ENCODE data around the gene NLRP1.
A peak's percentile ranks its signal among the peaks of the same experiment; 100 is the strongest.

Gene NLRP1

DNA sequence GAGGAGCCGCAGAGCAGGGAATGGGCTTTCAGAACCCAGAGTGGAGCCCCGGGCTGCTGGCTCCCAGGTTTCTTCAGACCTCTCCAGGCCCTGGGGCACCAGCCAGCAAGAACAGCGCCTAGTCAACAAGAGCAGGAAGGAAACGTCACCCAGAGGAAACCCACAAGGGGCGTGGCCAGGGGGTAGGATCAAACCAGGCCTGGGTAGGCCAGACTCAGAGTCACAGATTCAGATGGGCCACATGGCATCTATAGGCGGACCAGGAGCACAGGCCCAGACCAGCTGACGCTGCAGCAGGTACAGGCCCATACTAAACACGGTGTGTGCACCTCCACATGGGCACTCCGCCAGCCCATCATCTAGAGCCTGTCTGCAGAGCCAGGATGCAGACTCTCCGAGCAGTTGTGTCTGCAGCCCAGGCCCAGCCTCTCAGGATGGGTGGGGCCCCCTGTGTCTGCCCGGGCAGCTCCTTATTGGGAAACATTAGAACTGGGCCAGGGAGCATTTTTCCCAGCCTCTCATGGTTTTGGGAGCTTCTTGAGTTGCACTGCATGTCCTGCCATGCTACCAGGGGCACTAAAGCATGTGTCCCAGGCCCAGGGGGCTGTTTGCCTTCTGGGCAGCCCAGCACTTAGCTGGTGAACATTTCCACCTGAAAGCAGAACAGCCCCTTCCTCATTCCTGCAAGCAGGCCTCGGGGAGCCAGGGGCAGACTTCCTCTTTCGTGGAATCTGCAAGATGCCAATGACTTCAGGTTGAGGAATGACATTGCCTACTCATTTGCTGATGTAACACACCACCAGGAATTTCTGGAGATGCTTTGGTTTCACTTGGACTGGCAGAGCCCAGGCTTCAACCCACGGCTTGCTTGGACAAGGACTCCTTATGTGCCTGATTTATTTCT lies at the start of gene NLRP1:
Gene NLRP1, minus strand, starts transcription at position 127 of the 904 bp plus-strand sequence. CDS start 552 bp downstream, outside the sequence.
- DNase-seq (ENCODE audit: low read depth in 3 of 3), result peak; percentile 86 to 95 (median 90)

- no peak for DNase-seq (ENCODE audit: low read depth in 3 of 3)
Measured at GRCh38 chr17:5631958-5632590, 47.8 kb upstream of the NLRP1 start.

DNA sequence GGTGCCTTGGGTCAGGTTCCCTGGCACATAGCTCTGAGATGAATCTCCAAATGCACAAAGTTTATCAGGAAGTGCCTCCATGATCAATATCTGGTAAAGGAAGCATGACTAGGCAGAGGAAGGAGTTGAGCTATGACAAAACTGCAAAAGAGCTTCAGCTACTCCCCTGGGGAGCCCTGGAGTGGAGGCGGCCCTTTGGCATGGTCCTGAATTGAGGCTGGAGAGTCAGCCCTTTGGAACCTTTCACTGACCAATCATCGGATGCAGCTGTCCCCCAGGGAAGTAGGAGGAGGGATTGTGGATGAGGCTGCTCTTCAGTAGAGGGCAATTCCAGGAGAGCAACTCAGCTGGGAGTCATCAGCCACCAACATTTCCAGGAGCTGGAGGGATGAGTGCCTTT lies 46.1 kb upstream of the NLRP1 start:
- DNase-seq (ENCODE audit: low read depth in 3 of 3), result no peak

DNA sequence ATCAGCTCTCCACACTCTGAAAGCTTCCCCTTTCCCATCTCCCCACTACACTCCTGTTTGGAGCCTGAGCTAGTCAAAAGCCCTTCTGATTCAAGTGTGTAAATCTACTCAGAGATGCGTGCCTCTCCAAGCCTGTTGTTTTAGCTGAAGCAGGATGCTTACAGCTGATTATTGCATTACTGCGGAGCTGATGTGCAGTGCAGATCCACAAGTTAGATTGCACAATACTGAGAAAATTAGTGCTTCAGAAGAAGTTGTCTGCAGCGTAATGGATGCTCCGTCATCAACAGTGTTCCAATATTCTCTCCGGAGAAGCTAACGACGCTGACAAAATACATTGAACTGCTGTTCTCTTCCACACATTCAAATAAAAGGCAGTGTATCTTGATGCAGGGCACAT lies 44.8 kb upstream of the NLRP1 start:
- DNase-seq (ENCODE audit: low read depth in 3 of 3), result no peak

DNA sequence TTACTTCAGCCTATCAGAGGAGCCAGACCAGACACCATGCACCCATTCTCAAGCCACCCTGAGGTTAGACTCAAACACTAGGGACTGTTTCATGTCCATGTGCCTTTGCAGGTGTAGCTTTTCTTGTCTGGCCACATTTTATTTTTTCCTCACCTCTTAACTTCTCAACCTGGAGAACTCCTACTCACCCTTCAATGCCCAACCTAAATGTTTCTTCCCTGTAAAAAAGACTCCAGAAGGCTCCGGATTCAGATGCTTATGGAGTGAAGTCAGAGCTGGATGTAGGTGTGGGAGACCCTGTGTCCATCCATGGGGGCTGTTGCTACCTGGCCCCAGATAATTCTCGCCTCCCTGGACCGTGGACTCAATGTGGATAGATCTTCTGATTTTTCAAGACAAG lies 44.0 kb upstream of the NLRP1 start:
- DNase-seq (ENCODE audit: low read depth in 3 of 3), result no peak

- no peak for DNase-seq (ENCODE audit: low read depth in 3 of 3)
Measured at GRCh38 chr17:5624211-5624610, 39.9 kb upstream of the NLRP1 start.

- DNase-seq (ENCODE audit: low read depth in 3 of 3), result no peak
Measured at GRCh38 chr17:5621729-5622128, 37.4 kb upstream of the NLRP1 start.

DNA sequence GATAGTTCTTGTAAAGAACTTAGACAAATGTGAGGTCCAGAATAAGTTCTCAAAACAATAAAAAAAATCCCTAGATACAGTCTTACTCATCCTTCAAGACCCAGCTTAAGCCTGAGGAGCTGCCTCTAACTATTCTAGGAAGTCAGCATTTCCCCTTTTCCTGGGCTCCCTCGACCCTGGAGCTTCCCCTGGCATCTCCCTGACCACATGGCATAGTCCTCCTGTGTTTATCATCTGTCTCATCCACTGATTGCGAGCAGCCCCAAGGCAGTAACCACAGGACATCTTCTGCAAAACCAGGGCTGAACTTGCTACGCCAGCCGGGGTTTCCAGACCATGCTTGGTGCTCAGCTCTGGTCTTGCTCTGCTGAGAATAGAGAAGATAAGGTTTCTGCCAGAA lies 36.7 kb upstream of the NLRP1 start:
- DNase-seq (ENCODE audit: low read depth in 3 of 3), result no peak

DNA sequence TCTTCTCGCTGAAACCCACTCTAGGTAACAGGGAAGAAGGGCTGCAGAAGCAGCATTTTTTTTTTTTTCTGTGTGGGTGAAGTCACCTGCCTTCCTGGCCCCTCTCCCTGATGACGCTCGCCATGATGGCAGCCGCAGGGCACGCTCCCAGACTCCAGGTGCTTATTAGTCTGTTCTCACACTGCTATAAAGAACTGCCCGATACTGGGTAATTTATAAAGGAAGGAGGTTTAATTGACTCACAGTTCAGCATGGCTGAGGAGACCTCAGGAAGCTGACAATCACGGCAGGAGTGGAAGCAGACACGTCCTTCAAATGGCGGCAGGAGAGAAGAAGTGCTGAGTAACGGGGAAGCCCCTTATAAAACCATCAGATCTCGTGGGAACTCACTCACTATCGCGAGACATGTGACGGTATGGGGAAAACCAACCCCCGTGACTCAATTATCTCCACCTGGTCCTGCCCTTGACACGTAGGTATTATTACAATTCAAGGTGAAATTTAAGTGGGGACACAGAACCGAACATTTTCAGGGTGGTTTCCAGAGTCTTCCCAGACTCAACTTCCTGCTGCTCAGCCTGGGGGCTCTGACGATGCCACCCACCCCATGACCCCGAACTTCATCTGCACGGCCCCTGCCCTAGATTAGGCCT lies 34.9 kb upstream of the NLRP1 start:
- no peak for DNase-seq (ENCODE audit: low read depth in 3 of 3)

DNA sequence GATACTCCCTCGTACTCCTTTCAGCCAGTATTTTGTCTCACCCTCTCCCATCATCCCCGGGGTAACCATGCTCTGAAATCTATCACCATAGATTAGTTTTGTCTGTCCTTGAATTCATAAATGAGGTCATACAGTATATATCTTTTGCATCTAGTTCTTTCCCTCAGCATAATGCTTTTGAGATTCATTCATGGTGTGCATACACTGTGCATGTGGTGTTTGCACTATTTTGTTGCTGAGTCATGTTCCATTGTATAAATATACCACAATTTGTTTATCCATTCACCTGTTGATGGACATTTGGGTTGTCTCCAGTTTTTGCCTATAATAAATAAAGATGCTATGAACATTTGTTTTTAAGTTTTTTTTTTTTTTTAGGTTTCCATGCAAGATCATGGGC lies 34.2 kb upstream of the NLRP1 start:
- DNase-seq (ENCODE audit: low read depth in 3 of 3), result no peak

- DNase-seq (ENCODE audit: low read depth in 3 of 3), result no peak
Measured at GRCh38 chr17:5615476-5615875, 31.2 kb upstream of the NLRP1 start.

DNA sequence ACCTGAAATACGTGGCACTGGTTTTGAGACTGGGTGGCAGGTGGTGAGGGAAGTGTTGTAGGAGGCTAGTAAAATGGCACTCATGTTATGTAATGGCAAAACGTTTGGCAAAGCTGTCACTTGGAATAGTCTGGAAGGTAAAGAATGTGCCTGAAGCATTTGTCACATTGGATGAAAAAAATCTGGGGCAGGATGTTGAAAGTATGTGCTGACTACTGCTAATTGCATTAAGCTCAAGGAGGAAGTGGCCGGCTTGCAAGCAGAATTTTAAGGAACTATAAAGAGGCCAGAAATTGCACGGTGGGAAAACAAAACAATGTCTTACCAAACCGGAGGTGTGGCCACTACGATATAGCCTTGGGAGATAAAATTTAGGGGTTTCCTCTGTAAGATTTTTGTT lies 26.6 kb upstream of the NLRP1 start:
- DNase-seq (ENCODE audit: low read depth in 3 of 3), result no peak

DNA sequence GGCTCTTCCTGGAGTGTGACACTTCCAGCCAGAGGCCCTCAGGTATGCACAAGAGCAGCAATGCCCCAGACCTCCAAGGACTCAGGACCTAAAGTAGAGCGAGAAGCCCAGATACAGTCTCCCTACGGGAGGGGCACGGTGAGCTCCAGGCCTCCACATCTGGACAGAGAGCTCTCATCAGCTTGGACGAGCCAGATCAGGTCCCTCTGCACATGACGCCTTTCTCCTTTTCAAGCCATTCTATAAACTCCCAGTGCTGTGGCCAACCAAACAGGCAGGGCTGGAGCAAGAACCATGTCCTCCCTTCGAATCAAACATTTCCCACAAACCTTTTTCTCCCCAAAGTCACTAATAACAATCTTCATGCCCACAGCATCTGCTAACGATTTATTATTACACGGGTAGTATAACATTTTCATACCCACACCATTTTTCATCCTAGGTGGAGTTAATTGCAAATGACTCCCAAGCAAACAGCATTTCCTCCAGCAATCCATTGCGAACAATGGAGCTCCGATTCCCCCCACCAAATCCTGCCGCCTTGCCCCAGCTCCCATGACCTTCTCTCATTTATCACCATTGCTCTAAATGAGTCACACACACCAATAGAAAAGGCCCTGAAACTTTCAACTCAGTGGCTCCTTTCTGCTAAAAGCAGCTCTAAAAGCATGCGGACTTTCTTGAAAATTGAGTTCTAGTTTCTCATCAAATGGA lies 24.2 kb upstream of the NLRP1 start:
- DNase-seq (ENCODE audit: low read depth in 3 of 3), result no peak

GRCh38 chr17:5607946-5608345 lies 23.6 kb upstream of the NLRP1 start:
- DNase-seq (ENCODE audit: low read depth in 3 of 3), result no peak

DNA sequence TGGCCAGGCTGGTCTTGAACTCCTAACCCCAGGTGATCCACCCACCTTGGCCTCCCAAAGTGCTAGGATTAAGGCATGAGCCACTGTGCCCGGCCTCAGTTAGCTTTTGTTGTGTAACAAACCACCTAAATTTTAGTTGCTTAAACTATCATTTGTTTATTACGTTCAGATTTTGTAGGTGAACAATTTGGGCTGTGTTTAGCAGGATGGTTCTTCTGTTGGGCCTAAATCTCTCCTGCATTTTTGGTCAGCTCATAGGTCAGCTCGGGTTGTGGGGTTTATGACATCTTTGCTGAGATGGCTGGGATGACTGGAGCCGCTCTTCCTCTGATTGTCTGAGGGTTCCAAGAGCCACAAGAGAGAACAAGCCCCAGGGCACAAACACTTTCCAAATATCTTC lies 21.1 kb upstream of the NLRP1 start:
- DNase-seq (ENCODE audit: low read depth in 3 of 3), result no peak

DNA sequence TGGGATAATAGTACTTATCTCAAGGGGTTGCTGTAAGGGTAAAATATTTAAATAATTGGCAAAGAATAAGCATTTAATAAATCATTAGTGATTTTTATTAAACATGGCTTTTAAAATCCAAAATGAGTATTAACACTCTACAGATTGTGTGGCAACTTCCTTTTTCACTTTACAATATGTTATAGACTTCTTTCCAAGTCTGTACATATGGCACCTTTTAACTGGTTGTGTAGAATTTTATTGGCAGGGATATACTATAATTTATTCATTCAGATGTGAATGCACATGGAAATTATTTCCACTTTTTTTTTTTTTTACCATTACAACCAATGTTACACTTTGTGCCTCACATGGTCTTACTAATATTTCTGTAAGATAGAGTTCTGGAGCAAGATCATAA lies 15.7 kb upstream of the NLRP1 start:
- no peak for DNase-seq (ENCODE audit: low read depth in 3 of 3)

DNA sequence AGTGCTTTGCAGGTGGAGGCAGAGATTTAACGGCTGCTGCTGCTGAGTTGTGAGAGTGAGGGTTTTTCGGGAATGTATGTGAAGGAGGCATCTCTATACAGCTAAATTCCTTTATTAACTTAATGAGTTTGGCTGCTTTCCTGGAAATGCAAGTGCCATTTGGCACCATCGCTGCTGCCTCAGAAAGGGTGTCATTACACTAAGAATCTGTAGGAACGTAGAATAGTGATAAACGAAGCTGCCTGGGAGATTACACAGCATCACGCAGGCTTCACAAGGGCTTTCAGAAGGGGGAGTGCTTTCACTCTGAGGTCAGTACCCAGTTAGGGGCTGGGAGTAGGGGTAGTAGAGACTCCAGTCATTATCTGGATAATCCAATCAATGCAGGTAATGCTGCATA lies 14.1 kb upstream of the NLRP1 start:
- no peak for DNase-seq (ENCODE audit: low read depth in 3 of 3)

DNA sequence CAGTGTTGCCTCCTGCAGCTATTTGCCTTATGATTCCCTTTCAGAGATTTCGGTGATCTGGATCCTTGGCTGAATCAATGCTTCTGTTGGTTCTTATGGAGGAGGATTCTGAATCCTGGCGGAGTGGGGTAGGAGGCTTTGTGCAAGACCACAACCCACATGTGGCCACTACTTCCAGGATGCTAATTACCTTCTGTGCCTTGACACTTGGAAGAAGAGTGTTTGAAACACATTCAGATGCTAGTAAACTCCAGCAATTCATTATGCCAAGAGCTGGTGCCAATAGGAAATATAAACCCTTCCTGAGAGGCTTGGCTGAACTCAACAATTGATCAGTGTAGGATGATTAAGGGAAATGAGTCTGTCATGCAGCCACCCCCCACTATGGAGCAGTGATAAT lies 12.1 kb upstream of the NLRP1 start:
- DNase-seq (ENCODE audit: low read depth in 3 of 3), result no peak

DNA sequence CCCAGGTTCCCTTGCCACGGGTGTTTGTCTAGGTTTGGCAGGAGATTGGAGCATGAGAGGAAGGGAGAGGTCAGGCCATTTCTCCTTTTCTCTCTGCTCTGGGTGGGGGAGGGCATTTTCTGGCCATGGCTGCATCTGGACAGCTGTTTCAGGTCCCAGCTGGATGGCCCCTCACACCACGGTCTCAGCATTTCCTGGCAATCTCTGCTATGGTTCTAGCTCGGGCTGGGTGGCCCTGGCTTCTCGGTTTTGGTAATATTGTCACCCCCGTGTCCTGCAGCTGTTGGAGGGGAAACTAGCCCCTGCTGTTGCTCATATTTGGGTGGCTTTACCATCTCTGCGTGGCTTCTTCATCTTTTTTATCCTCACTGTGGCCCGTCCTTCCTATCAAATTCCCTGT lies 11.5 kb upstream of the NLRP1 start:
- no peak for DNase-seq (ENCODE audit: low read depth in 3 of 3)

- DNase-seq (ENCODE audit: low read depth in 3 of 3), result no peak
Measured at GRCh38 chr17:5592382-5592781, 8.1 kb upstream of the NLRP1 start.

- DNase-seq (ENCODE audit: low read depth in 3 of 3), result no peak
Measured at GRCh38 chr17:5591966-5592365, 7.7 kb upstream of the NLRP1 start.

GRCh38 chr17:5588584-5588983 lies 4.3 kb upstream of the NLRP1 start:
- no peak for DNase-seq (ENCODE audit: low read depth in 3 of 3)
